Measurements from ENCODE around the gene AR. TPM values are rescaled to one million over a fixed set of nuclear protein-coding genes. Genes with fewer than 3 reads are reported as not detected.

Gene AR
- total RNA-seq, 1 donor from 2014 or later, result 6.3 TPM

GRCh38 chrX:67523002-67523681, 20.7 kb upstream of the AR start:
- TF ChIP-seq CTCF (conservative IDR thresholded peaks at IDR 0.05), result no peak
- H3K27ac Mint-ChIP-seq (ENCODE audit: unreplicated experiment), result no peak overlapping the region
- H3K4me3 Mint-ChIP-seq, result no peak overlapping the region

GRCh38 chrX:67523932-67524331, 19.9 kb upstream of the AR start:
- H3K4me3 Mint-ChIP-seq, result no peak overlapping the region
- TF ChIP-seq CTCF (conservative IDR thresholded peaks at IDR 0.05), result no peak
- no peak for DNase-seq (ENCODE audit: low read depth, low spot score)
- H3K27ac Mint-ChIP-seq (ENCODE audit: unreplicated experiment), result no peak overlapping the region
- H3K9me3 Mint-ChIP-seq, result peaks cover 8% of the 10 kb centered on the region
- H3K36me3 Mint-ChIP-seq (ENCODE audit: low read depth), result peaks cover 4% of the 10 kb centered on the region
- H3K4me1 Mint-ChIP-seq, result peaks cover 8% of the 10 kb centered on the region
- H3K27me3 Mint-ChIP-seq (ENCODE audit: low read depth), result no peaks in the 10 kb centered on the region

More at GRCh38 chrX:67523002-67523681, 20.7 kb upstream of the AR start:
- DNase-seq (ENCODE audit: low read depth, low spot score), result no peak
- Mint-ChIP-seq H3K36me3 (ENCODE audit: low read depth) (peaks cover 6% of the 10 kb centered on the region), H3K9me3 (peaks cover 12% of the 10 kb centered on the region), H3K4me1 (peaks cover 8% of the 10 kb centered on the region), H3K27me3 (ENCODE audit: low read depth) (no peaks in the 10 kb centered on the region)

- no peaks in the 10 kb centered on the region for H3K27me3 Mint-ChIP-seq (ENCODE audit: low read depth)
- peaks cover 8% of the 10 kb centered on the region for H3K4me1 Mint-ChIP-seq
- H3K4me3 Mint-ChIP-seq, result no peak overlapping the region
- H3K36me3 Mint-ChIP-seq (ENCODE audit: low read depth), result no peaks in the 10 kb centered on the region
- H3K27ac Mint-ChIP-seq (ENCODE audit: unreplicated experiment), result no peak overlapping the region
- no peak for DNase-seq (ENCODE audit: low read depth, low spot score)
- peaks cover 4% of the 10 kb centered on the region for H3K9me3 Mint-ChIP-seq
- TF ChIP-seq CTCF (conservative IDR thresholded peaks at IDR 0.05), result no peak
Measured at GRCh38 chrX:67524428-67524827, 19.4 kb upstream of the AR start.

GRCh38 chrX:67524950-67525691, 18.7 kb upstream of the AR start:
- H3K27me3 Mint-ChIP-seq (ENCODE audit: low read depth), result no peaks in the 10 kb centered on the region
- no peak for TF ChIP-seq CTCF (conservative IDR thresholded peaks at IDR 0.05)
- H3K4me3 Mint-ChIP-seq, result no peak overlapping the region
- H3K9me3 Mint-ChIP-seq, result peaks cover 2% of the 10 kb centered on the region
- peaks cover 8% of the 10 kb centered on the region for H3K4me1 Mint-ChIP-seq
- H3K36me3 Mint-ChIP-seq (ENCODE audit: low read depth), result no peaks in the 10 kb centered on the region
- DNase-seq (ENCODE audit: low read depth, low spot score), result no peak
- H3K27ac Mint-ChIP-seq (ENCODE audit: unreplicated experiment), result no peak overlapping the region

- no peaks in the 10 kb centered on the region for H3K4me1 Mint-ChIP-seq
- H3K27me3 Mint-ChIP-seq (ENCODE audit: low read depth), result no peaks in the 10 kb centered on the region
- H3K36me3 Mint-ChIP-seq (ENCODE audit: low read depth), result no peaks in the 10 kb centered on the region
- no peak overlapping the region for H3K4me3 Mint-ChIP-seq
- peaks cover 3% of the 10 kb centered on the region for H3K9me3 Mint-ChIP-seq
- no peak for TF ChIP-seq CTCF (conservative IDR thresholded peaks at IDR 0.05)
- no peak for DNase-seq (ENCODE audit: low read depth, low spot score)
- no peak overlapping the region for H3K27ac Mint-ChIP-seq (ENCODE audit: unreplicated experiment)
Measured at GRCh38 chrX:67536564-67536963, 7.3 kb upstream of the AR start.

Measured in neural crest cell (in vitro differentiated cells).